HG02884 (cell line): ENCODE data around the gene RGS17.
A peak's percentile ranks its signal among the peaks of the same experiment; 100 is the strongest.

Source experiments
- ATAC-seq: cut with Tn5 transposase; IDR thresholded peaks from one replicate; pipeline ENCODE4 v1.9.1; 2021; ENCODE audit warnings: mild to moderate bottlenecking, moderate library complexity; ENCODE audit not compliant: unreplicated experiment

The RGS17 gene

GRCh38 chr6:153086225-153086990 lies 44.7 kb downstream of the RGS17 start:
- peak; percentile 56 for ATAC-seq

GRCh38 chr6:153085239-153085638 lies 45.8 kb downstream of the RGS17 start:
- no peak for ATAC-seq

- ATAC-seq, result no peak
These were observed 46.7 kb downstream of the RGS17 start for GRCh38 chr6:153084393-153084792.

GRCh38 chr6:153083869-153084268 lies 47.2 kb downstream of the RGS17 start:
- no peak for ATAC-seq

- no peak for ATAC-seq
These were observed 49.2 kb downstream of the RGS17 start for GRCh38 chr6:153081914-153082313.

- no peak for ATAC-seq
These were observed 54.7 kb downstream of the RGS17 start for GRCh38 chr6:153076431-153076830.

GRCh38 chr6:153074761-153075160 lies 56.3 kb downstream of the RGS17 start:
- ATAC-seq, result no peak

- ATAC-seq, result no peak
These were observed 57.2 kb downstream of the RGS17 start for GRCh38 chr6:153073841-153074240.

- no peak for ATAC-seq
These were observed 60.3 kb downstream of the RGS17 start for GRCh38 chr6:153070756-153071155.

- ATAC-seq, result no peak
These were observed 61.2 kb downstream of the RGS17 start for GRCh38 chr6:153069897-153070296.

- no peak for ATAC-seq
These were observed 65.9 kb downstream of the RGS17 start for GRCh38 chr6:153065222-153065621.

- ATAC-seq, result no peak
These were observed 67.1 kb downstream of the RGS17 start for GRCh38 chr6:153063936-153064335.

- ATAC-seq, result no peak
These were observed 68.6 kb downstream of the RGS17 start for GRCh38 chr6:153062516-153062915.

GRCh38 chr6:153059757-153060156 lies 71.3 kb downstream of the RGS17 start:
- no peak for ATAC-seq

GRCh38 chr6:153059311-153059710 lies 71.8 kb downstream of the RGS17 start:
- ATAC-seq, result no peak

- no peak for ATAC-seq
These were observed 72.2 kb downstream of the RGS17 start for GRCh38 chr6:153058909-153059308.

- no peak for ATAC-seq
These were observed 72.8 kb downstream of the RGS17 start for GRCh38 chr6:153058291-153058690.

GRCh38 chr6:153056308-153056707 lies 74.8 kb downstream of the RGS17 start:
- no peak for ATAC-seq

GRCh38 chr6:153051801-153052200 lies 79.3 kb downstream of the RGS17 start:
- ATAC-seq, result no peak

GRCh38 chr6:153048631-153049030 lies 82.5 kb downstream of the RGS17 start:
- no peak for ATAC-seq

GRCh38 chr6:153047386-153047785 lies 83.7 kb downstream of the RGS17 start:
- ATAC-seq, result no peak

GRCh38 chr6:153045271-153045670 lies 85.8 kb downstream of the RGS17 start:
- no peak for ATAC-seq

- no peak for ATAC-seq
These were observed 86.8 kb downstream of the RGS17 start for GRCh38 chr6:153044295-153044694.
